AG04450 (cell line): ENCODE data around the gene TUBG2. TPM values are rescaled to one million over a fixed set of nuclear protein-coding genes. Genes with fewer than 3 reads are reported as not detected.
"Not testable (repeated sequence)": the region's sequence is repeated elsewhere in the genome, so short reads cannot be mapped to it uniquely, and the experiment has no call there.

ENCODE experiments used
- CTCF ChIA-PET: fragments of 300-600, 350-600 bp; formaldehyde crosslinking; extraction: SDS; loops from one replicate; lab custom pipeline; 2022; ENCODE audit warnings: antibody characterized with exemption, inconsistent platforms; lab: Charles Lee
- POLR2A ChIA-PET: fragments of 350-600 bp; formaldehyde crosslinking; extraction: SDS; loops from one replicate; lab custom pipeline; 2021; ENCODE audit warnings: antibody characterized with exemption, inconsistent platforms; lab: Yijun Ruan, JAX
- DNase-seq: peaks from one replicate; pipeline ENCODE4 v3.0.0-alpha.2; 2011; ENCODE audit warnings: low read depth, low spot score
- H3K27ac ChIP-seq: one replicate; pipeline ENCODE4 v1.5.1; 2012; ENCODE audit warnings: low read depth, low read length, control low read depth
- H3K27me3 ChIP-seq: one replicate; pipeline ENCODE4 v1.6.0; 2012; ENCODE audit warnings: low read length; ENCODE audit not compliant: control insufficient read depth, insufficient read depth
- H3K4me3 ChIP-seq: 2 replicates; pipeline ENCODE4 v1.5.1; 2011; ENCODE audit warnings: mild to moderate bottlenecking, low read depth, low read length, control low read depth
- H3K9me3 ChIP-seq: 2 replicates; pipeline ENCODE4 v1.5.1; 2012; ENCODE audit warnings: low read length; ENCODE audit not compliant: control insufficient read depth, insufficient read depth
- CTCF ChIP-seq: IDR thresholded peaks from 2 replicates; pipeline ENCODE4 v1.5.1; 2011; ENCODE audit warnings: low read depth, low read length, control low read depth, inconsistent platforms
- polyA minus RNA-seq: library from RNA; depleted of rRNA, polyadenylated mRNA; stranded (reverse); fragments of >200 nt; gene quantifications from 2 replicates; pipeline ENCODE4 v1.2.3, GENCODE V29; 2011; rRNA and poly(A)+ RNA removed
- polyA plus RNA-seq: library from polyadenylated mRNA; depleted of rRNA; stranded (reverse); fragments of >200 nt; gene quantifications from 2 replicates; pipeline ENCODE4 v1.2.3, GENCODE V29; 2011; rRNA removed

TUBG2 gene
- polyA plus RNA-seq (7.8 and 9.9 TPM in 2 replicates), polyA minus RNA-seq (5.7 and 6.5 TPM in 2 replicates)

GRCh38 chr17:42659079-42659931 lies at the start of gene TUBG2:
TUBG2 (plus strand) TSS chr17:42659284; CDS start chr17:42659504, 220 bp downstream.
- peak within 1 kb of the TSS; percentile 61 for H3K4me3 ChIP-seq
- H3K9me3 ChIP-seq = no peaks in the 10 kb centered on the region
- no peak for TF ChIP-seq CTCF
- CTCF ChIA-PET = interaction anchor here (0.7 kb wide), 1 partner anchor 173 kb away, joined by 3 read pairs; no protein-coding TSS in a partner anchor
- peak within 1 kb of the TSS; percentile 68 for H3K27ac ChIP-seq
- no peaks in the 10 kb centered on the region for H3K27me3 ChIP-seq
- DNase-seq = peak; percentile 74
- POLR2A ChIA-PET = interaction anchor here (0.6 to 1.6 kb wide), 2 partner anchors 10 to 176 kb away, joined by 4 to 5 read pairs; no protein-coding TSS in a partner anchor

- ChIA-PET CTCF (interaction anchor here (0.6 to 1.9 kb wide), 6 partner anchors 12 to 304 kb away, joined by 3 to 10 read pairs (median 4); partner anchors contain the start of gene PLEKHH3), POLR2A (interaction anchor here (0.5 to 2.5 kb wide), 8 partner anchors 12 to 613 kb away, joined by 3 to 12 read pairs (median 4); partner anchors contain the start of gene PLEKHH3)
- H3K4me3 ChIP-seq = peak overlapping the region; percentile 84
- not testable (repeated sequence) for DNase-seq, H3K27me3 ChIP-seq, H3K9me3 ChIP-seq
- peak overlapping the region; percentile 82 for H3K27ac ChIP-seq
Observed at GRCh38 chr17:42609814-42610801, 49.0 kb upstream of the TUBG2 start.

- POLR2A ChIA-PET = no interaction called here
- CTCF ChIA-PET = no interaction called here
- Histone ChIP-seq H3K27ac (no peak overlapping the region), H3K4me3 (no peak overlapping the region), H3K9me3 (no peaks in the 10 kb centered on the region; the same call in 1 of the 2 replicates), H3K27me3 (no peaks in the 10 kb centered on the region)
- no peak for DNase-seq
- TF ChIP-seq CTCF = no peak
Observed at GRCh38 chr17:42612013-42612412, 47.1 kb upstream of the TUBG2 start.

GRCh38 chr17:42613699-42614295 lies 45.3 kb upstream of the TUBG2 start:
- H3K27me3 ChIP-seq = no peaks in the 10 kb centered on the region
- CTCF ChIA-PET = no interaction called here
- H3K4me3 ChIP-seq = no peak overlapping the region
- H3K9me3 ChIP-seq = no peaks in the 10 kb centered on the region; the same call in 1 of the 2 replicates
- TF ChIP-seq CTCF = no peak
- no peak overlapping the region for H3K27ac ChIP-seq
- POLR2A ChIA-PET = no interaction called here
- no peak for DNase-seq
